ENCODE measurements around the gene GRAMD4.
A peak's percentile ranks its signal among the peaks of the same experiment; 100 is the strongest.

GRAMD4 gene

GRCh38 chr22:46584081-46584921, 35.9 kb upstream of the GRAMD4 start:
- no peak for DNase-seq

DNA sequence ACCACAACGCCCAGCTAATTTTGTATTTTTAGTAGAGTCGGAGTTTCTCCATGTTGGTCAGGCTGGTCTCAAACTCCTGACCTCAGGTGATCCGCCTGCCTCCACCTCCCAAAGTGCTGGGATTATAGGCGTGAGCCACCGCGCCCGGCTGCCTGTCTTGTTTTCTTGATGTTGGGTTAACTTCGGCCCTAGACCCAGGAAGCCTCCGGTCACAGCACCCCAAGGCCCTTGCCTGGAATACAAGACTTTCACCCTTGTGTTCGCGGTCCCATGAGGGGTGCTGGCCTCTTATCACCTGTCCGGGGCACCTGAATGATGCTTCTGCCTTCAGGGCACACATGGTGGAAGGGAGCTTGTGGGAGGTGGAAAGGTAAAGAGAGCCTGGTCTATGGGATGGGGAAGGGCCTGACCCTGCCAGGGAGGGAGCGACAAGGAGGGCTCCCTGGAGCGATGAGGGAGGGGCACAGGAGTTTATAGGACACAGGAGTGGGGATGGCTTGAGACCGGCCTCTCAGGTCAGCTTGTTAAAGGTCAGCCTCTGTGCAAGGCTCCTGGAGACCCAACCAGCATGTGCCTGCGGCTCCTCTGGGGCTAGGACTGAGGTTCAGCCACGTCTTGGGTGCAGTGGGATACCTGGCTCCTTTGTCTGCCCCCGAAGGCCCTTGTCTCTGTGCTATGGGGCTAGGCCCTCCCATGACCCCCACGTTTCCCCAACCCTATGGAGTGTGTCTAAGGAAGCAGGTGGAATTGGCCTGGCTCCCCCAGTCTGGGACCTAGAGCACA, 34.7 kb upstream of the GRAMD4 start:
- DNase-seq, result no peak

GRCh38 chr22:46586123-46586519, 34.1 kb upstream of the GRAMD4 start:
- no peak for DNase-seq

GRCh38 chr22:46586531-46587011, 33.6 kb upstream of the GRAMD4 start:
- DNase-seq, result no peak

DNA sequence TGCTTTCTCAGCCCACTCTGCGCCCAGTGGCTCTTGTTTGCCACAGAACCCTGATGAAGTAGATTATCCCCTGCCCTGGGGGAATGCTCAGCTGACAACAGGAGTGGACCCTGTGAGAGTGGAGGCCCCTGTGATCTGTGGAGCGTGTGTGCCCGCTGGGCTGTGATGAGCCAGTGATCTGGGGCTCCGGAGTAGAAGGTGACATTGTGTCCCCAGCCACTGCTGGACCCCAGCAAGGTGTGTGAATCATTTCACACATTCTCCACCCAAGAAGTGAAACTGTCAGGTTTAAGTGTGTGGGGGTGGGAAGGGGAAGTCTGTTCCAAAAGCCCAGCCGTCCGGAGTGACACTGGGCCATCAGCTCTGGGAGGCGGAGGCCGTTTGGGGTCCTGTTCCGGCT, 33.1 kb upstream of the GRAMD4 start:
- no peak for DNase-seq

GRCh38 chr22:46587492-46588278, 32.5 kb upstream of the GRAMD4 start:
- DNase-seq, result peak; percentile 79

- peak; percentile 60 for DNase-seq
These were observed 31.7 kb upstream of the GRAMD4 start for GRCh38 chr22:46588279-46589140.

- DNase-seq, result no peak
These were observed 30.9 kb upstream of the GRAMD4 start for GRCh38 chr22:46589141-46589748.

GRCh38 chr22:46589871-46590271, 30.3 kb upstream of the GRAMD4 start:
- DNase-seq, result no peak

DNA sequence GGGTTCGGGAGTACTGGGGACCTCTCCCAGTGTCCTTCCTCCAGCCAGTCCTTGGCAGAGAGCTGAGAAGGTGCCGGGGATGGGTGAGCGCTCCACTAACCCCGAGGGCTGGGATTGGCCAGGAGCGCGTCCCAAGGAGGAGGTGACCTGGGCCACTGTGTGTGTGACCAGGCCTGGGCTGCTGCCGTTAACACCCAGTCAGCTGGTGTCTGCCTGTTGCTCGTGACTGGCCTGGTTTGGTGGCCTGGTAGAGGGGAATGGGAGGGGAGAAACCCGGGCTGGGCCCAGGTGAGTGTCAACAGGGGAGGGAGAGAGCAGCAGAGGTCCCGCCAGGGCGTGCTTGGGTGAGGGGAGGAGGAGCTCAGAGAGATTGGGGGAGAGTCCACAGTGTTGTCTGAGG, 29.9 kb upstream of the GRAMD4 start:
- DNase-seq, result no peak

DNA sequence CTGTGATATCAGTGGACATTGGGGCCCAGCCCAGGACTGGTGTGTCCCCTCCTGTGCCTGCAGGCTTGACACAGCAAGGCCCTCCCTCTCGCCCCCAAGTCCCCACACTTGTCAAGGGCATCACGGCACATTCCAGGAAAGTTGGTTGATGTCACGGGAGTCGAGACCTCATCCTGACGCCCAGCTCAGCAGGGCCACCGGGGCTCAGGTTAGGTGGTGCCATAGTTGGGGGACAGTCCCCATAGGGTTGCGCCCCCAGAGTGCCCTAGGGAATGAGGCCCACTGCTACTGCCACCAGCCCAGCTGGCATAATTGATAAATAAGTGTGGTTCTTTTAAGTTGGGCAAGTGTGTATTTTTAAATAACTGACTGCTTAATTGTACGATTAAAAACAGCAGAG, 28.3 kb upstream of the GRAMD4 start:
- peak; percentile 65 for DNase-seq

DNA sequence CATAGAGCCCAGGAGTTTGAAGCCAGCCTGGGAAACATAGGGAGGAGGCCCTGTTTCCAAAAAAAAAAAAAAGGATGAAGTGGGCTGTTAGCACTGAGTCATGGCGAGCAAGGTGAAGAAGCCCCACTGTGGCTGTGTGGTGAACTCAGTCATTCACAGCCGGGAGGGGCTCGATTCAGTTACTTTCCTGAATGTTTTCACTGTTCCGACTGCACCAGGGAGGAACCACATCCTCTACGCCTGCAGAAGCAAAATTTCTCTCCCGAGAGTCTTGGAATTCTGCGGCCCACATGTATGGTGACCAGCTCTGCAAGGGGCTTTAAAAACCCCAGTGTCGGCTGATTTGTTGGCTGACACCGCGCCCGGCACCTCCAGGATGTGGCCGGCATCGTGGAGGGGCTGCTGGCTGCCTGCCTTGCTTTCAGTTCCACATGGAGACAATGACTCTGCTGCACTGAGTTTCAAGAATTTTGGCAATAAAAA, 27.8 kb upstream of the GRAMD4 start:
- peak; percentile 87 for DNase-seq

DNA sequence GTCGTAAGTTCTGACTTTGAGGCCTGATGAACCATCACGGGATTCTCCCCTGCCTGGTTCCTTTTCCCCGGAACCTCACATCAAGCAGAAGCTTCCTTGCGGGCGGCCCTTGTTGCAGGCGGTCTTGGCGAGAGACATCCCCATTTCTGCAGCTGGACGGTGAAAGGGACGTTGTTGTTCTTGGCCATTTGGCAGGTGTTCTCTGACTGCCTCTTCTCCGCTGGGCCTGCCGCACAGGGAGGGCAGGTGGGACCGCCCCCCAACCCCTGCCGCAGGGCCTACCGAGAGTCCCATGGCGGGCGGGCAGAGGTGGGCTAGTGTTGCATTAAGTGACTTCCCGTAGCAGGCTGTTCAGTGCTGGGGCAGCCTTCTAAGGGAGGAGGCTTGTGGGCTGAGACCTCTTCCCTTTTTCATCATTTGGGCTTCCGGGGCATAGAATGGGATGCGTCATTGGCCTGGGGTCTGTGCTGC, 26.9 kb upstream of the GRAMD4 start:
- DNase-seq, result peak; percentile 93

- DNase-seq, result no peak
These were observed 25.9 kb upstream of the GRAMD4 start for GRCh38 chr22:46593996-46594946.

DNA sequence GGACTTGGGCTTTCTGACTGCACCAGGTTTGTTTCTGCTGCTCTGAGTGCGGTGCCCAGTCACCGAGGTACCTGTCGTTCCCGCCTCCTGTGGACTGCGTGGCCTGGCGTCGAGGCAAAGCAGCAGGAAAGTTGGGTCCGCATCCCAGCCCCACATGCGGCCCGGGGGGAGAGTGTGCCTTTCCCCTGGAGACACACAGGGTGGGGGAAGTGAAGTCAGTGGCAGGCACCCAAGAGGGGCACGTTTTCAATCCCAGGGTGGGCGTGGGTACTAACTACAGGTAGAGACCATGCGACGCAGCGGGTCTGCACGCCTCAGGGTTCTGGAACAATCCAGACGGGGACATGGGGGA, 25.3 kb upstream of the GRAMD4 start:
- DNase-seq, result no peak

DNA sequence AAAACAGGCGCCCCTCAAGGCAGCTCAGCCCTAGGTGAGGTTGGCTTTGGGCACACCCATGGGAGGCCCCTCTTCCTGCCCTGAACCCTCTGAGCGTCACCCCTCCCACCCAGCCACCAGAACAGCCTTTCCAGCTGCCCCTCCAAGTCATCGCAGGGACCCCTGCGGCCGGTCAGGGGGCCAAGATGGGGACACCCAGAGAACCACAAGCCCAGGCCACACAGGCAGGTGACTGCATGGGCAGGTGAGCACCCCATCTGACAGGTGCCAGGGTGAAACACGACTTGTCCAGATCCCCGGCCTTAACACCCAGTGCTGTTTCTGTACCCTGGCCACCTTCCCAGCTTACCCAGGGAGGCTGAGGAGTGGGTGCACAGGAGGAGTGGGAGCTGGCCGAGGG, 24.6 kb upstream of the GRAMD4 start:
- no peak for DNase-seq

GRCh38 chr22:46596032-46596441, 24.1 kb upstream of the GRAMD4 start:
- DNase-seq, result peak; percentile 76

GRCh38 chr22:46596819-46597218, 23.4 kb upstream of the GRAMD4 start:
- DNase-seq, result no peak

GRCh38 chr22:46598224-46598623, 22.0 kb upstream of the GRAMD4 start:
- no peak for DNase-seq

DNA sequence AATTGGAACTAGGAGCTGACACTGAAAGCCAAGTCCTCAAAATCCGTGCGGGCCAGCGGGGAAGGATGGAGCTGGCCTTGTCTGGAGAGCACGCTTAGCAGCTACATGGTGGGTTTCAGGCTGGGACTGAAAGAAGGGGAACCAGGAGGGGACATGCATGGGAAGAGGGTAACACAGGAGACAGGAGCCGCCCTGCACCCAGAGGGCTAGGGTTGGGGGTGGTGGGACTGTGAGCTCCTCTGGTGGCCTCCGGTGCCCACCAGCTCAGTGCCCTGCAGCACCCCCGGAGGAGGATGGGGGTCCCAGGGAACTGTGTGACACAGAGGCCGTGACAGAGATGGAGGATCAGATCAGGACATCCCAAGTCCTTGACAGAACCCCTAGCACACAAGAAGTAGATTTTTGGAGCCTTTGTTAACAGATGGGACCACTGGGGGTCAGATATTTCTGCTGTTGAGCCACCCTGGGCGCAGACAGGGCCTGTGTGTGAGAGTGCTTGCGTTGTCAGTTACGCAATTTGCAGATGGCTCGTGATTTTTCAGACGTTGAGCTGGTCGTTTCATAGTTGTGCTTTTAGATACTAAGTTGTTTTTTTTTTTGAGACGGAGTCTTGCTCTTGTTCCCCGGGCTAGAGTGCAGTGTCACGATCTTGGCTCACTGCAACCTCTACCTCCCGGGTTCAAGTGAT, 21.3 kb upstream of the GRAMD4 start:
- peak; percentile 83 for DNase-seq
